NCI-H2107 treated with DMSO at 0.1 percent for 48 hours (cell line): Measurements from ENCODE around the gene CCNQ.
A peak's percentile ranks its signal among the peaks of the same experiment; 100 is the strongest.

Experiments used
- DNase-seq: peaks from one replicate; lab custom pipeline; 2025; ENCODE audit not compliant: unreplicated experiment; lab: John Stamatoyannopoulos, UW

Gene CCNQ

GRCh38 chrX:153578200-153578835 is 20.6 kb downstream of the CCNQ start:
- DNase-seq: no peak

- DNase-seq: no peak
These were observed 22.0 kb downstream of the CCNQ start for GRCh38 chrX:153576961-153577360.

GRCh38 chrX:153576239-153576870 is 22.6 kb downstream of the CCNQ start:
- no peak for DNase-seq

GRCh38 chrX:153573984-153574383 is 25.0 kb downstream of the CCNQ start:
- no peak for DNase-seq

- DNase-seq: no peak
These were observed 26.3 kb downstream of the CCNQ start for GRCh38 chrX:153572601-153573000.

- DNase-seq: no peak
These were observed 27.4 kb downstream of the CCNQ start for GRCh38 chrX:153571534-153571908.

- DNase-seq: no peak
These were observed 29.5 kb downstream of the CCNQ start for GRCh38 chrX:153569475-153569874.

GRCh38 chrX:153568451-153569011 is 30.4 kb downstream of the CCNQ start:
- no peak for DNase-seq

GRCh38 chrX:153565996-153566580 is 32.9 kb downstream of the CCNQ start:
- DNase-seq: no peak

- peak; percentile 15 for DNase-seq
These were observed 34.8 kb downstream of the CCNQ start for GRCh38 chrX:153564047-153564606.

- DNase-seq: no peak
These were observed 36.4 kb downstream of the CCNQ start for GRCh38 chrX:153562546-153562945.

GRCh38 chrX:153561337-153561736 is 37.6 kb downstream of the CCNQ start:
- DNase-seq: no peak

GRCh38 chrX:153560466-153560865 is 38.5 kb downstream of the CCNQ start:
- no peak for DNase-seq

GRCh38 chrX:153560000-153560399 is 38.9 kb downstream of the CCNQ start:
- DNase-seq: no peak

GRCh38 chrX:153557618-153558355 is 41.2 kb downstream of the CCNQ start:
- no peak for DNase-seq

GRCh38 chrX:153556767-153557166 is 42.2 kb downstream of the CCNQ start:
- DNase-seq: no peak

GRCh38 chrX:153554519-153555167 is 44.3 kb downstream of the CCNQ start:
- peak; percentile 45 for DNase-seq

- no peak for DNase-seq
These were observed 47.8 kb downstream of the CCNQ start for GRCh38 chrX:153551135-153551534.

- DNase-seq: no peak
These were observed 49.1 kb downstream of the CCNQ start for GRCh38 chrX:153549807-153550206.

GRCh38 chrX:153549231-153549630 is 49.7 kb downstream of the CCNQ start:
- DNase-seq: no peak

- DNase-seq: no peak
These were observed 51.7 kb downstream of the CCNQ start for GRCh38 chrX:153547195-153547594.
